T47D (cell line): ENCODE results near the gene FAM222A.
A peak's percentile ranks its signal among the peaks of the same experiment; 100 is the strongest.

Source experiments
- DNase-seq, 2 experiments: peaks; one replicate each; pipeline versions ENCODE4 v3.0.0 to v3.0.0-alpha.2; 2011 to 2012; ENCODE audit warnings: low read depth in 1 of 2, low spot score in 1 of 2
- JUND ChIP-seq: IDR thresholded peaks from 2 replicates; pipeline ENCODE4 v1.6.1; 2012; ENCODE audit warnings: low read depth
- in situ Hi-C: cut with HindIII; loops from 2 replicates; pipeline ENCODE4 v1.10.0; 2016; ENCODE audit warnings: low sequenced_read_pairs, low pct_unique_long_range_greater_than_20kb

FAM222A gene

GRCh38 chr12:109796057-109796456, 82.4 kb downstream of the FAM222A start:
- no peak for DNase-seq
- in situ Hi-C loops, result no loop called here

GRCh38 chr12:109797905-109798669, 84.5 kb downstream of the FAM222A start:
- in situ Hi-C loops, result no loop called here
- DNase-seq, result peak in 1 of 2 experiments; percentile 51
- TF ChIP-seq JUND, result no peak

More at GRCh38 chr12:109796057-109796456, 82.4 kb downstream of the FAM222A start:
- TF ChIP-seq JUND, result no peak

- in situ Hi-C loops, result no loop called here
- no peak for TF ChIP-seq JUND
- DNase-seq, result no peak
Observed at GRCh38 chr12:109798691-109799090, 85.1 kb downstream of the FAM222A start.

- in situ Hi-C loops, result no loop called here
- TF ChIP-seq JUND, result no peak
- no peak for DNase-seq
Observed at GRCh38 chr12:109800536-109800935, 86.9 kb downstream of the FAM222A start.

- no peak for DNase-seq
- no peak for TF ChIP-seq JUND
- in situ Hi-C loops, result no loop called here
Observed at GRCh38 chr12:109802828-109803227, 89.2 kb downstream of the FAM222A start.

- in situ Hi-C loops, result no loop called here
- no peak for TF ChIP-seq JUND
Observed at GRCh38 chr12:109803678-109804077, 90.1 kb downstream of the FAM222A start.

GRCh38 chr12:109804820-109805761, 91.5 kb downstream of the FAM222A start:
- TF ChIP-seq JUND, result no peak
- in situ Hi-C loops, result no loop called here
- peak; percentile 68 to 71 for DNase-seq

More at GRCh38 chr12:109803678-109804077, 90.1 kb downstream of the FAM222A start:
- DNase-seq, result no peak

- no peak for TF ChIP-seq JUND
- DNase-seq, result no peak
- in situ Hi-C loops, result no loop called here
Observed at GRCh38 chr12:109807954-109808643, 94.5 kb downstream of the FAM222A start.

- in situ Hi-C loops, result no loop called here
- no peak for TF ChIP-seq JUND
- DNase-seq, result no peak
Observed at GRCh38 chr12:109808876-109809646, 95.4 kb downstream of the FAM222A start.

- in situ Hi-C loops, result no loop called here
- DNase-seq, result no peak
- TF ChIP-seq JUND, result no peak
Observed at GRCh38 chr12:109810954-109811623, 97.5 kb downstream of the FAM222A start.

GRCh38 chr12:109811624-109811995, 98.0 kb downstream of the FAM222A start:
- DNase-seq, result peak in 1 of 2 experiments; percentile 44
- TF ChIP-seq JUND, result no peak
- in situ Hi-C loops, result no loop called here
